ENCODE results near the gene PGGHG. TPM values are rescaled to one million over a fixed set of nuclear protein-coding genes. Genes with fewer than 3 reads are reported as not detected.

PGGHG gene
- total and polyA plus RNA-seq, 10 of the 15 experiments (the other 5 are each of a cell fraction or from before 2014, with no cell fraction given) = 0.10 to 8.3 (median 1.8) TPM

- FAIRE-seq = no peak
- Histone ChIP-seq H3K4me3 (peak overlapping the region; percentile 58), H3K36me3 (ENCODE audit: control insufficient read depth in 2 of 2, insufficient read depth in 2 of 2, low read length in 1 of 2) (no peaks in the 10 kb centered on the region), H2AFZ (ENCODE audit: control insufficient read depth, low read depth, low read length) (no peak overlapping the region), H3K9me3 (replicated peaks; ENCODE audit: control insufficient read depth, insufficient read depth, low read length) (no peaks in the 10 kb centered on the region), H3K27me3 (replicated peaks in 1 of 2; ENCODE audit: control insufficient read depth in 2 of 2, insufficient read depth in 2 of 2, low read length in 1 of 2) (peaks cover 1 to 2% of the 10 kb centered on the region in 2 experiments; a peak in 3 of 4 replicates), H4K20me1 (ENCODE audit: control insufficient read depth, insufficient read depth) (no peaks in the 10 kb centered on the region), H3K27ac (ENCODE audit: control insufficient read depth, insufficient read depth) (no peak overlapping the region), H3K9ac (ENCODE audit: control insufficient read depth, insufficient read depth, low read length) (no peak overlapping the region), H3K4me2 (ENCODE audit: control insufficient read depth, insufficient read depth) (peak overlapping the region; percentile 82), H3K79me2 (ENCODE audit: control insufficient read depth, insufficient read depth, low read length) (no peaks in the 10 kb centered on the region), H3K4me1 (ENCODE audit: control insufficient read depth, insufficient read depth, low read length) (peaks cover 8% of the 10 kb centered on the region; the same call in 1 of the 2 replicates)
- RAD21 ChIA-PET (ENCODE audit: unreplicated experiment) = interaction anchor here (1.0 to 1.4 kb wide), 3 partner anchors 21 to 83 kb away, joined by 3 to 4 read pairs (median 4); partner anchors contain the start of genes BET1L and RIC8A
- in situ Hi-C loops (cut with MboI) = no loop called here
- no peak for DNase-seq (ENCODE audit: low read depth, low spot score)
- SMC1A ChIA-PET (ENCODE audit: uncharacterized antibody, unreplicated experiment) = interaction anchor here (0.6 to 1.2 kb wide), 2 partner anchors 18 to 39 kb away, joined by 3 to 4 read pairs; no protein-coding TSS in a partner anchor
- WGBS (ENCODE audit: insufficient coverage, insufficient replicate concordance, low lambda C conversion rate, missing lambda C conversion rate) = 73% methylated on average over 36 of the region's 48 CpGs
- TF ChIP-seq, protein P1, sequence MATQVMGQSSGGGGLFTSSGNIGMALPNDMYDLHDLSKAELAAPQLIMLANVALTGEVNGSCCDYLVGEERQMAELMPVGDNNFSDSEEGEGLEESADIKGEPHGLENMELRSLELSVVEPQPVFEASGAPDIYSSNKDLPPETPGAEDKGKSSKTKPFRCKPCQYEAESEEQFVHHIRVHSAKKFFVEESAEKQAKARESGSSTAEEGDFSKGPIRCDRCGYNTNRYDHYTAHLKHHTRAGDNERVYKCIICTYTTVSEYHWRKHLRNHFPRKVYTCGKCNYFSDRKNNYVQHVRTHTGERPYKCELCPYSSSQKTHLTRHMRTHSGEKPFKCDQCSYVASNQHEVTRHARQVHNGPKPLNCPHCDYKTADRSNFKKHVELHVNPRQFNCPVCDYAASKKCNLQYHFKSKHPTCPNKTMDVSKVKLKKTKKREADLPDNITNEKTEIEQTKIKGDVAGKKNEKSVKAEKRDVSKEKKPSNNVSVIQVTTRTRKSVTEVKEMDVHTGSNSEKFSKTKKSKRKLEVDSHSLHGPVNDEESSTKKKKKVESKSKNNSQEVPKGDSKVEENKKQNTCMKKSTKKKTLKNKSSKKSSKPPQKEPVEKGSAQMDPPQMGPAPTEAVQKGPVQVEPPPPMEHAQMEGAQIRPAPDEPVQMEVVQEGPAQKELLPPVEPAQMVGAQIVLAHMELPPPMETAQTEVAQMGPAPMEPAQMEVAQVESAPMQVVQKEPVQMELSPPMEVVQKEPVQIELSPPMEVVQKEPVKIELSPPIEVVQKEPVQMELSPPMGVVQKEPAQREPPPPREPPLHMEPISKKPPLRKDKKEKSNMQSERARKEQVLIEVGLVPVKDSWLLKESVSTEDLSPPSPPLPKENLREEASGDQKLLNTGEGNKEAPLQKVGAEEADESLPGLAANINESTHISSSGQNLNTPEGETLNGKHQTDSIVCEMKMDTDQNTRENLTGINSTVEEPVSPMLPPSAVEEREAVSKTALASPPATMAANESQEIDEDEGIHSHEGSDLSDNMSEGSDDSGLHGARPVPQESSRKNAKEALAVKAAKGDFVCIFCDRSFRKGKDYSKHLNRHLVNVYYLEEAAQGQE (IDR thresholded peaks at IDR 0.05; ENCODE audit: low read depth, low read length) = no peak
- TF ChIP-seq TAF1 (IDR thresholded peaks at IDR 0.05; ENCODE audit: borderline replicate concordance, low read depth, low read length) = no peak
- no peak for TF ChIP-seq YBX1 (IDR thresholded peaks at IDR 0.05)
- no peak for TF ChIP-seq SMAD5 (IDR thresholded peaks at IDR 0.05; ENCODE audit: low read depth)
- TF ChIP-seq ATF2 (IDR thresholded peaks at IDR 0.05; ENCODE audit: low read length) = no peak
- peak; percentile 15 to 76; a peak in 2 of 4 replicates for TF ChIP-seq BHLHE40 (IDR thresholded peaks at IDR 0.05; ENCODE audit: borderline replicate concordance in 1 of 2, low read depth in 2 of 2, low read length in 1 of 2)
- TF ChIP-seq SUZ12 (IDR thresholded peaks at IDR 0.05; ENCODE audit: unreplicated experiment) = no peak
- 0 out of 2 replicates have a peak, but pooled peaks have one; percentile 20 for TF ChIP-seq GATAD2B (conservative IDR thresholded peaks at IDR 0.05; ENCODE audit: low read depth)
- no peak for TF ChIP-seq ATF7 (IDR thresholded peaks at IDR 0.05; ENCODE audit: low read depth)
- TF ChIP-seq MTA3 (IDR thresholded peaks at IDR 0.05; ENCODE audit: borderline replicate concordance, low read length) = no peak
- TF ChIP-seq SREBF2 (IDR thresholded peaks at IDR 0.05; ENCODE audit: low read length) = no peak
- TF ChIP-seq TCF3 (IDR thresholded peaks at IDR 0.05; ENCODE audit: borderline replicate concordance, insufficient read depth, low read depth, low read length) = no peak
- no peak for TF ChIP-seq BCLAF1 (IDR thresholded peaks at IDR 0.05)
- TF ChIP-seq RAD21 (IDR thresholded peaks at IDR 0.05; ENCODE audit: insufficient read depth, low read depth, low read length) = no peak
- ATAC-seq = no peak; the same call in 1 of the 3 replicates
- intact Hi-C loops (cut with micrococcal nuclease; ENCODE audit: unreplicated experiment) = no loop called here
- BruUV-seq (replicated peaks) = TSS peak; percentile 76
- CTCF ChIA-PET = interaction anchor here (1.7 to 1.8 kb wide), 3 partner anchors 15 to 39 kb away, joined by 3 to 9 read pairs (median 7); no protein-coding TSS in a partner anchor
- POLR2A ChIA-PET = interaction anchor here (0.6 to 3.5 kb wide), 4 partner anchors 22 to 40 kb away, joined by 3 to 10 read pairs (median 4); no protein-coding TSS in a partner anchor
These were observed 1.0 kb downstream of the PGGHG start for GRCh38 chr11:289712-290620.

Data from GM12878 (cell line).